Karpas-422 (cell line): ENCODE measurements around the gene COL15A1. TPM values are rescaled to one million over a fixed set of nuclear protein-coding genes. Genes with fewer than 3 reads are reported as not detected.

Experiments used
- DNase-seq: peaks from one replicate; pipeline ENCODE4 v3.0.0-alpha.2; 2015
- H2AFZ ChIP-seq: fragments of 200-600 bp; sonication (generic); 2 replicates; pipeline ENCODE4 v1.6.1; 2014; ENCODE audit warnings: antibody characterized with exemption, low read length, mixed read lengths
- H3K27ac ChIP-seq: fragments of 200-600 bp; sonication (generic); 2 replicates; pipeline ENCODE4 v1.5.1; 2014; ENCODE audit warnings: mild to moderate bottlenecking, low read length, moderate library complexity
- H3K27me3 ChIP-seq: fragments of 200-600 bp; sonication (generic); 2 replicates; pipeline ENCODE4 v1.6.1; 2014; ENCODE audit warnings: low read length, mixed read lengths
- H3K36me3 ChIP-seq: fragments of 200-600 bp; sonication (generic); 2 replicates; pipeline ENCODE4 v1.6.1; 2014; ENCODE audit warnings: low read length, mixed read lengths; ENCODE audit not compliant: insufficient read depth
- H3K4me1 ChIP-seq: fragments of 200-600 bp; sonication (generic); 2 replicates; pipeline ENCODE4 v1.6.1; 2014; ENCODE audit warnings: mild to moderate bottlenecking, low read length, mixed read lengths
- H3K4me2 ChIP-seq: fragments of 200-600 bp; sonication (generic); 2 replicates; pipeline ENCODE4 v1.6.1; 2014; ENCODE audit warnings: low read length, low read depth, mild to moderate bottlenecking; ENCODE audit not compliant: poor library complexity, severe bottlenecking
- H3K4me3 ChIP-seq: fragments of 200-600 bp; sonication (generic); 2 replicates; pipeline ENCODE4 v1.5.1; 2014; ENCODE audit warnings: mild to moderate bottlenecking, antibody characterized with exemption, low read length, mixed read lengths
- H3K79me2 ChIP-seq: fragments of 200-600 bp; sonication (generic); 2 replicates; pipeline ENCODE4 v1.6.1; 2014; ENCODE audit warnings: mild to moderate bottlenecking, low read length, mixed read lengths
- H3K9ac ChIP-seq: fragments of 200-600 bp; sonication (generic); 2 replicates; pipeline ENCODE4 v1.6.0; 2014; ENCODE audit warnings: low read length
- H3K9me2 ChIP-seq: fragments of 200-600 bp; sonication (generic), shearing (Covaris generic); replicated peaks from 2 replicates; pipeline ENCODE4 v1.6.0; 2014; ENCODE audit warnings: mild to moderate bottlenecking, low read length, moderate library complexity; ENCODE audit not compliant: insufficient read depth
- H3K9me3 ChIP-seq: fragments of 300-700, 200-600 bp; sonication (generic); 2 replicates; pipeline ENCODE4 v1.6.1; 2014; ENCODE audit warnings: low read length, mixed read lengths
- H4K20me1 ChIP-seq: fragments of 200-600 bp; sonication (generic); 2 replicates; pipeline ENCODE4 v1.6.1; 2014; ENCODE audit warnings: mild to moderate bottlenecking, antibody characterized with exemption, low read length, low read depth; ENCODE audit not compliant: insufficient read depth
- total RNA-seq: library from RNA; depleted of rRNA; stranded (reverse); fragments of >200 nt; shearing (Covaris generic); gene quantifications from 2 replicates; pipeline ENCODE4 v1.2.3, GENCODE V29; 2014; ENCODE audit warnings: low replicate concordance

Gene COL15A1
- total RNA-seq, 1 experiment from 2014 or later = 0.93 TPM

GRCh38 chr9:98989036-98990000, 45.6 kb downstream of the COL15A1 start:
- peaks cover 8% of the 10 kb centered on the region; the same call in 1 of the 2 replicates for H3K4me1 ChIP-seq
- H3K4me3 ChIP-seq = no peak overlapping the region
- no peaks in the 10 kb centered on the region for H3K9me3 ChIP-seq
- H3K4me2 ChIP-seq = no peak overlapping the region
- no peak overlapping the region for H2AFZ ChIP-seq
- no peaks in the 10 kb centered on the region for H3K36me3 ChIP-seq
- H3K27ac ChIP-seq = no peak overlapping the region
- H3K9ac ChIP-seq = no peak overlapping the region
- DNase-seq = peak; percentile 54
- H3K27me3 ChIP-seq = no peaks in the 10 kb centered on the region
- no peaks in the 10 kb centered on the region for H3K79me2 ChIP-seq
- H4K20me1 ChIP-seq = no peaks in the 10 kb centered on the region
- no peaks in the 10 kb centered on the region for H3K9me2 ChIP-seq

DNA sequence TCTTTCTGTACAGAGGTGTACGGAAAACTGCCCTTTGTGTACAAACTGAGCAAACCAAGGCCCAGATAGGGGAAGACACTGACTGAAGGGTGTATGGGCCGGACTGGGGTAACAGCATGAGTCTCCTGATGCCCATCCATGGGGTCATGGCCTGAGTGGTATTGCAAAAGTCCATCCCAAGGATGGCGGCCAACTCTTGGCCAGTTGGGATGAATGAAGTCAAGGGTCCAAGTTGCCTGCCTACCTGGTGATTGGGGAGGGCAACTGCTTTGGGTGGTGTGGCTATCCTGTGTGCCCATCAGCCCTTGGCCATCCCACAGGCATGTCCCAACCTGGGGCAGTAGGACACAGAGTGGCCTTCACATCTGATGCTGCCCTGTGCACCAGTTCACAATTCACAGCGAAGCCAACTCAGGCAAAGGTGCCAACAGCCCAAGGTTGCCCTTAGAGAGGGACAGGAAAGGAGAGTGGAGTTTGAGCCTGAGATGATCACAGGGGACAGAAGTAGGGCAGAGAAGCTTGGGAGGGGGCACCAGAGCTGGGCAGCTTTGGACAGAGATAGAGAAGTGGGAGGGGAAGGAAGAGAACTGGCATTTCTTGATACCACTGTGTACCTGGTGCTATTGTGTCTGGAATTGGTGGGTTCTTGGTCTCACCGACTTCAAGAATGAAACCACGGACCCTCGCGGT, 46.6 kb downstream of the COL15A1 start:
- H3K4me2 ChIP-seq = no peak overlapping the region
- H3K9me3 ChIP-seq = no peaks in the 10 kb centered on the region
- H3K36me3 ChIP-seq = no peaks in the 10 kb centered on the region
- H3K4me3 ChIP-seq = no peak overlapping the region
- H4K20me1 ChIP-seq = no peaks in the 10 kb centered on the region
- H3K79me2 ChIP-seq = no peaks in the 10 kb centered on the region
- H3K27me3 ChIP-seq = no peaks in the 10 kb centered on the region
- H2AFZ ChIP-seq = no peak overlapping the region
- no peak for DNase-seq
- no peak overlapping the region for H3K27ac ChIP-seq
- no peak overlapping the region for H3K9ac ChIP-seq
- peaks cover 8% of the 10 kb centered on the region; the same call in 1 of the 2 replicates for H3K4me1 ChIP-seq
- no peaks in the 10 kb centered on the region for H3K9me2 ChIP-seq

GRCh38 chr9:98992107-98992884, 48.6 kb downstream of the COL15A1 start:
- Histone ChIP-seq H3K4me2 (no peak overlapping the region), H2AFZ (no peak overlapping the region), H3K4me1 (peaks cover 6% of the 10 kb centered on the region; the same call in 1 of the 2 replicates), H3K9ac (no peak overlapping the region), H3K4me3 (no peak overlapping the region), H3K27me3 (no peaks in the 10 kb centered on the region), H3K36me3 (no peaks in the 10 kb centered on the region), H3K27ac (no peak overlapping the region), H4K20me1 (no peaks in the 10 kb centered on the region), H3K79me2 (no peaks in the 10 kb centered on the region), H3K9me2 (no peaks in the 10 kb centered on the region), H3K9me3 (no peaks in the 10 kb centered on the region)
- DNase-seq = no peak

DNA sequence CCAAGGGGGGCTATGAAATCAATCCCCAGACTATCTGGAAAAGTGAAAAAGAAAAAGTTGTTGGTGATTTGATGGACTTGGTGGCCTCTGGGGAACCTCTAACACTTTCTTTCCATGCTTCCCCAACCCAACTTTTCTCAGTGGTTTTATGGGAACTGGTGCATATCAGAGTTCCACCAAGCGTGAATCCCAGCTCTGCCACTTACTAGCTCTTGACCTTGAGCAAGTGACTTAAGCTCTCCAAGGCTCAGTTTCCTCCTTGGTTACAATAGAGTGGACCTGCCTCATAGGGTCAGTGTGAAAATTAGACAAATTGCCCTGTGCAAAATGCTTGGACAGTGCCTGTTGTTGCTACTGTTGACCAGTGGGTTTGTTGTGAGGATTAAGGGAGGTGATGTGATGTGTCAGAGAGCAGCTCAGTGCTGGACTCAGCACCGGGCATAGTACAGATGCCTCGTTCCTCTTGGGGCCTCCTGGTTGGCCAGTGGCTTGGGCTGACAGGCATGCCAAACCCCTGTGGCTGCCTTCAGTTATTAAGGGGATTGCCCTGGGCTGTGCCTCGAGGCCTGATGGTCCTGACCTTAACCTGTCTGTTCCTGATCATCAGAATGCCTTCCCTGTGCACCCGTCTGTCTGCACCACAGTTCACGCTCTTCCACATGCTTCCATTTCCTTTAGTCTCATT, 49.3 kb downstream of the COL15A1 start:
- no peak overlapping the region for H3K9ac ChIP-seq
- H3K36me3 ChIP-seq = no peaks in the 10 kb centered on the region
- no peak overlapping the region for H3K4me2 ChIP-seq
- no peaks in the 10 kb centered on the region for H3K9me3 ChIP-seq
- no peak for DNase-seq
- no peak overlapping the region for H2AFZ ChIP-seq
- no peaks in the 10 kb centered on the region for H4K20me1 ChIP-seq
- H3K27me3 ChIP-seq = no peaks in the 10 kb centered on the region
- H3K79me2 ChIP-seq = no peaks in the 10 kb centered on the region
- no peaks in the 10 kb centered on the region for H3K9me2 ChIP-seq
- H3K4me1 ChIP-seq = peaks cover 10% of the 10 kb centered on the region
- no peak overlapping the region for H3K4me3 ChIP-seq
- H3K27ac ChIP-seq = no peak overlapping the region

- H3K4me1 ChIP-seq = peaks cover 13% of the 10 kb centered on the region
- H3K4me2 ChIP-seq = no peak overlapping the region
- no peaks in the 10 kb centered on the region for H3K36me3 ChIP-seq
- no peak for DNase-seq
- no peaks in the 10 kb centered on the region for H3K9me2 ChIP-seq
- H3K27ac ChIP-seq = no peak overlapping the region
- H2AFZ ChIP-seq = no peak overlapping the region
- no peaks in the 10 kb centered on the region for H3K9me3 ChIP-seq
- H4K20me1 ChIP-seq = no peaks in the 10 kb centered on the region
- H3K79me2 ChIP-seq = no peaks in the 10 kb centered on the region
- no peak overlapping the region for H3K4me3 ChIP-seq
- no peak overlapping the region for H3K9ac ChIP-seq
- no peaks in the 10 kb centered on the region for H3K27me3 ChIP-seq
Measured at GRCh38 chr9:98993570-98993945, 49.9 kb downstream of the COL15A1 start.

DNA sequence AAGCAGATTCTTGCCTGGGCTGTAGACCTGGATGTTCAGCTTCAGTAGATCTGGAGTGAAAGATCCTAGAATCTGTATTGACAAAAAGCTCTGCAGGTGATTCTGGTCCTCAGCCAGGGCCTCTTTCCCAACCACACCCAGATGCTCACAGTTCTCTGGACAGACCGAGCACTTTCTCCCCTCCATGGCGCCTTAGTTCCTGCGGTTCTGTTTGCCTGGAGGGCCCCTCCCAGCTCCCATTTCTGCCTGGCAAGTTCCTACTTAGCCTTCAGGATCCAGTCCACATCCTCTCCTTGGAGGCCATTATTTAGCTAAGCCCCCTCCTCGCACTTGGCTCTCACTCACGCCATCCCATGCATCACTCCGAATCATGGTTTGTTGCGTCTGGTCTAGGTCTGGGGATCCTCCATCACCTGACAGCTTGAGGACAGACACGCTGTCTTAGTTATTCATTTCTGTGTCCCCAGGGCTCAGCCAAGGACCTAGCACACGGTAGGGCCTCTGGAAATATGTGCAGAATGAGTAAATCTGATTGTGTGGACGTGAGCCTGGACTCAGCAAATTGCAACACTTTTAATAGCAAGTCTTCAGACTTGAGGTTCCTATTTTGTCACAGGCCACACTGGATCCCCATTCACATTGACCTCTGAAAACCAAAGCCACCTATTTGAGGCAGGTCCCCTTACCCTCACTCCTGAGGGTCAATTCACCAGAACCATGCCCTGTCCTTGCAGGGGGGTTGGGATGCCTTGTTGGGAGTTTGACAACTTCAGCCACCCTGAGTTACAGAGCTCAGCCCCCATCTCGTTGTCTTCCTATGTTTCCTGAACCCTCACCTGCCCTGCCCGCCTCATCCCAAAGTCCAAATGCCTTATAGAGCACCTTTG, 50.7 kb downstream of the COL15A1 start:
- Histone ChIP-seq H3K27me3 (no peaks in the 10 kb centered on the region), H3K27ac (no peak overlapping the region), H3K9ac (no peak overlapping the region), H3K4me3 (no peak overlapping the region), H3K79me2 (no peaks in the 10 kb centered on the region), H3K4me2 (no peak overlapping the region), H4K20me1 (no peaks in the 10 kb centered on the region), H2AFZ (no peak overlapping the region), H3K9me3 (no peaks in the 10 kb centered on the region), H3K9me2 (no peaks in the 10 kb centered on the region), H3K36me3 (no peaks in the 10 kb centered on the region), H3K4me1 (peaks cover 13% of the 10 kb centered on the region)
- no peak for DNase-seq

GRCh38 chr9:98995059-98995671, 51.5 kb downstream of the COL15A1 start:
- Histone ChIP-seq H4K20me1 (no peaks in the 10 kb centered on the region), H3K36me3 (no peaks in the 10 kb centered on the region), H2AFZ (no peak overlapping the region), H3K9ac (no peak overlapping the region), H3K4me3 (no peak overlapping the region), H3K4me1 (peaks cover 13% of the 10 kb centered on the region), H3K9me2 (no peaks in the 10 kb centered on the region), H3K9me3 (no peaks in the 10 kb centered on the region), H3K79me2 (no peaks in the 10 kb centered on the region), H3K27me3 (no peaks in the 10 kb centered on the region), H3K27ac (no peak overlapping the region), H3K4me2 (no peak overlapping the region)
- no peak for DNase-seq
